Liver (tissue), 9 donors: Measurements from ENCODE around the gene SEMA3E. TPM values are rescaled to one million over a fixed set of nuclear protein-coding genes. Genes with fewer than 3 reads are reported as not detected.

ENCODE experiments used
- DNase-seq: peaks from one replicate; pipeline ENCODE4 v3.0.0-alpha.2; 2017; ENCODE audit warnings: low spot score
- H3K27ac ChIP-seq, 2 donors: one replicate each; pipeline ENCODE4 v1.7.0; 2013; ENCODE audit warnings: inconsistent platforms in 2 of 2, low read length in 2 of 2, control low read depth in 1 of 2, low read depth in 1 of 2, mild to moderate bottlenecking in 1 of 2
- H3K27me3 ChIP-seq, 4 donors: one replicate each; pipeline versions ENCODE4 v1.6.1 to v1.7.0; 2013; ENCODE audit warnings: low read length in 3 of 4, inconsistent platforms in 1 of 4, mild to moderate bottlenecking in 1 of 4, moderate library complexity in 1 of 4; ENCODE audit not compliant: control insufficient read depth in 4 of 4, insufficient read depth in 4 of 4
- H3K36me3 ChIP-seq, 4 donors: one replicate each; pipeline versions ENCODE4 v1.6.1 to v1.7.0; 2013; ENCODE audit warnings: low read length in 3 of 4, mild to moderate bottlenecking in 3 of 4, low read depth in 1 of 4, moderate library complexity in 1 of 4; ENCODE audit not compliant: control insufficient read depth in 4 of 4, insufficient read depth in 3 of 4
- H3K4me1 ChIP-seq, 4 donors: one replicate each; pipeline versions ENCODE4 v1.6.1 to v1.7.0; 2013; ENCODE audit warnings: low read length in 3 of 4, mild to moderate bottlenecking in 3 of 4, moderate library complexity in 1 of 4; ENCODE audit not compliant: control insufficient read depth in 4 of 4, insufficient read depth in 4 of 4
- H3K4me3 ChIP-seq, 3 donors: one replicate each; pipeline versions ENCODE4 v1.6.1 to v1.7.0; 2013; ENCODE audit warnings: low read length in 3 of 3, control low read depth in 1 of 3, low read depth in 1 of 3, mild to moderate bottlenecking in 1 of 3
- H3K9ac ChIP-seq, 2 donors: one replicate each; pipeline ENCODE4 v1.7.0; 2013; ENCODE audit warnings: low read length in 2 of 2, mild to moderate bottlenecking in 2 of 2, moderate library complexity in 2 of 2, control low read depth in 1 of 2, low read depth in 1 of 2
- H3K9me3 ChIP-seq, 4 donors: one replicate each; pipeline versions ENCODE4 v1.6.1 to v1.7.0; 2013; ENCODE audit warnings: low read length in 3 of 4; ENCODE audit not compliant: control insufficient read depth in 4 of 4
- ATF3 ChIP-seq: IDR thresholded peaks from 2 replicates; pipeline ENCODE4 v1.6.1; 2016; ENCODE audit warnings: antibody characterized with exemption
- CTCF ChIP-seq: fragments of 150-350 bp; IDR thresholded peaks from 2 replicates; pipeline ENCODE4 v1.5.1; 2017; ENCODE audit warnings: improper control_type of control experiment, low read depth, low read length; ENCODE audit not compliant: missing input control
- EGR1 ChIP-seq, 2 donors: IDR thresholded peaks; 2 replicates each; pipeline ENCODE4 v1.6.1; 2016 to 2018; ENCODE audit warnings: antibody characterized with exemption in 2 of 2, low read depth in 2 of 2
- FOXA1 ChIP-seq: IDR thresholded peaks from 2 replicates; pipeline ENCODE4 v1.6.1; 2016; ENCODE audit warnings: antibody characterized with exemption
- FOXA2 ChIP-seq: IDR thresholded peaks from 2 replicates; pipeline ENCODE4 v1.6.1; 2016; ENCODE audit warnings: antibody characterized with exemption
- GABPA ChIP-seq, 2 donors: IDR thresholded peaks in 1 of 2; conservative IDR thresholded peaks in 1 of 2; 2 replicates each; pipeline ENCODE4 v1.6.1; 2016; ENCODE audit warnings: antibody characterized with exemption in 2 of 2, mild to moderate bottlenecking in 1 of 2, moderate library complexity in 1 of 2
- HNF4A ChIP-seq, 2 donors: conservative IDR thresholded peaks; 2 replicates each; pipeline ENCODE4 v1.6.1; 2016; ENCODE audit warnings: antibody characterized with exemption in 2 of 2, mild to moderate bottlenecking in 2 of 2
- JUND ChIP-seq, 2 donors: IDR thresholded peaks; 2 replicates each; pipeline ENCODE4 v1.6.1; 2016; ENCODE audit warnings: antibody characterized with exemption in 2 of 2
- NR2F2 ChIP-seq: IDR thresholded peaks from 2 replicates; pipeline ENCODE4 v1.6.1; 2016; ENCODE audit warnings: antibody characterized with exemption
- RAD21 ChIP-seq, 2 donors: IDR thresholded peaks; 2 replicates each; pipeline ENCODE4 v1.6.1; 2016; ENCODE audit warnings: antibody characterized with exemption in 2 of 2, mild to moderate bottlenecking in 2 of 2
- REST ChIP-seq: IDR thresholded peaks from 2 replicates; pipeline ENCODE4 v1.6.1; 2016; ENCODE audit warnings: antibody characterized with exemption, mild to moderate bottlenecking
- RXRA ChIP-seq, 2 donors: IDR thresholded peaks; 2 replicates each; pipeline ENCODE4 v1.6.1; 2017 to 2018; ENCODE audit warnings: antibody characterized with exemption in 2 of 2, mild to moderate bottlenecking in 1 of 2
- TAF1 ChIP-seq: conservative IDR thresholded peaks from 2 replicates; pipeline ENCODE4 v1.6.1; 2016; ENCODE audit warnings: antibody characterized with exemption, mild to moderate bottlenecking
- YY1 ChIP-seq: IDR thresholded peaks from 2 replicates; pipeline ENCODE4 v1.6.1; 2016; ENCODE audit warnings: antibody characterized with exemption, mild to moderate bottlenecking
- ZBTB33 ChIP-seq: IDR thresholded peaks from 2 replicates; pipeline ENCODE4 v1.6.1; 2016; ENCODE audit warnings: antibody characterized with exemption
- WGBS: extraction: QIAGEN DNeasy Blood & Tissue Kit; methylation state at CpG from one replicate; pipeline ENCODE4 v1.1.7; 2013; 5-methylcytosine and 5-hydroxymethylcytosine counted together
- polyA plus RNA-seq, 2 donors: library from polyadenylated mRNA; stranded (reverse) in 1 of 2; unstranded in 1 of 2; fragments of 200-250 nt in 1 of 2; fragments of >200 nt in 1 of 2; fragmentation: Nextera tagmentation in 1 of 2; extraction: Ambion mirVana in 1 of 2; gene quantifications; one replicate each; pipeline versions ENCODE4 v1.2.1 to v1.2.3, GENCODE V29; 2013 to 2015
- total RNA-seq, 2 donors: library from RNA; depleted of rRNA; stranded (reverse); fragments of >200 nt; gene quantifications; one replicate each; pipeline ENCODE4 v1.2.3, GENCODE V29; 2014
- TF ChIP-seq, protein P1 (sequence below): IDR thresholded peaks from 2 replicates; pipeline ENCODE4 v1.6.1; 2016; ENCODE audit warnings: antibody characterized with exemption
- donor health status: healthy.
- donor health status: healthy.
- donor health status: healthy.
- donor health status: healthy.
- donor health status: healthy.

The SEMA3E gene
- total and polyA plus RNA-seq, 4 donors: 0.20 to 1.2 (median 0.59) TPM; not detected in 1

DNA sequence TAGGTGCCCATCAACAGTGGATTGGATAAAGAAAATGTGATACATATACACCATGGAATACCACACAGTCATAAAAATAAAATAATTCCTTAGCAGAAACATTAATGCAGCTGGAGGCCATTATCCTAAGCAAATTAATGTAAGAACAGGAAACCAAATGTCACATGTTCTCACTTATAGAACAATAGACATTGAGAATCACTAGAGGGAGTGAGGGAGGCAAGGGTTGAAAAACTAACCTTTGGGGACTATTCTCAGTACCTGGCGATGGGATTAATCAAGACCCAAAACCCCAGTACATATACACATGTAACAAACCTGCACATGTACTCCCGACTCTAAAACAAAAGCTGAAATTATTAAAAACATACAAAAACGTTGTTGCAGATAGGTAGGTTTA is 222.6 kb downstream of the SEMA3E start:
- 55% methylated on average over 3 of the region's 3 CpGs for WGBS
- Histone ChIP-seq H3K4me3 (no peak overlapping the region), H3K27me3 (no peaks in the 10 kb centered on the region), H3K9me3 (no peaks in the 10 kb centered on the region), H3K27ac (no peak overlapping the region), H3K9ac (no peak overlapping the region), H3K4me1 (no peaks in the 10 kb centered on the region), H3K36me3 (no peaks in the 10 kb centered on the region)
- no peak for DNase-seq
- no peak for TF ChIP-seq REST
- no peak for TF ChIP-seq HNF4A (conservative IDR thresholded peaks at IDR 0.05)
- TF ChIP-seq RAD21 (IDR thresholded peaks at IDR 0.05): no peak

DNA sequence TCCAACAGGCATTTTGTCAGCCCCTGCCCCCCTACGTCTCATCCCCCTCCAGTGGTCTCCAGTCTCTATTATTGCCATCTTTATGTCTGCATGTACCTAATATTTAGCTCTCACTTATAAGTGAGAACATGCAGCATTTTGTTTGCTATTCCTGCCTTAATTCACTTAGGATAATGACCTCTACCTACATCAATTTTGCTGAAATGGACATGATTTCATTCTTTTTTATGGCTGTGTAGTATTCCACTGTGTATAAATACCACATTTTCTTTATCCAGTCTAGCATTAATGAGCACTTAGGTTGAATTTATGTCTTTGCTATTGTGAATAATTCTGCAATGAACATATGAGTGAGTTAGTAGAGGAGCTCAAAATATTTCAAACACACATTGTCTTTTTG is 229.9 kb downstream of the SEMA3E start:
- H3K27me3 ChIP-seq: peaks cover 0 to 6% (median 0%) of the 10 kb centered on the region in 4 donors
- H3K36me3 ChIP-seq: no peaks in the 10 kb centered on the region
- no peak overlapping the region for H3K4me3 ChIP-seq
- H3K27ac ChIP-seq: no peak overlapping the region
- H3K9ac ChIP-seq: no peak overlapping the region
- H3K9me3 ChIP-seq: no peaks in the 10 kb centered on the region
- TF ChIP-seq HNF4A (conservative IDR thresholded peaks at IDR 0.05) (no peak), NR2F2 (no peak), FOXA2 (no peak), ATF3 (no peak), JUND (IDR thresholded peaks at IDR 0.05) (no peak), CTCF (no peak), FOXA1 (no peak), GABPA (IDR thresholded peaks at IDR 0.05 in 1 of 2, conservative IDR thresholded peaks at IDR 0.05 in 1 of 2) (no peak)
- WGBS: 47% methylated on average over 1 of the region's 1 CpG
- H3K4me1 ChIP-seq: no peaks in the 10 kb centered on the region
- no peak for DNase-seq

- Histone ChIP-seq H3K27ac (no peak overlapping the region), H3K36me3 (no peaks in the 10 kb centered on the region), H3K9ac (no peak overlapping the region), H3K4me3 (no peak overlapping the region), H3K27me3 (peaks cover 0 to 6% (median 0%) of the 10 kb centered on the region in 4 donors), H3K4me1 (no peaks in the 10 kb centered on the region), H3K9me3 (no peaks in the 10 kb centered on the region)
- no peak for DNase-seq
- 48% methylated on average over 2 of the region's 2 CpGs for WGBS
- no peak for TF ChIP-seq FOXA2
- TF ChIP-seq YY1: no peak
- TF ChIP-seq TAF1: no peak
- TF ChIP-seq EGR1 (IDR thresholded peaks at IDR 0.05; ENCODE audit: low read depth in 2 of 2): no peak
- no peak for TF ChIP-seq REST
- TF ChIP-seq, protein P1, sequence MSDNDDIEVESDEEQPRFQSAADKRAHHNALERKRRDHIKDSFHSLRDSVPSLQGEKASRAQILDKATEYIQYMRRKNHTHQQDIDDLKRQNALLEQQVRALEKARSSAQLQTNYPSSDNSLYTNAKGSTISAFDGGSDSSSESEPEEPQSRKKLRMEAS: no peak
- no peak for TF ChIP-seq ZBTB33
- no peak for TF ChIP-seq JUND (IDR thresholded peaks at IDR 0.05)
- TF ChIP-seq ATF3: no peak
- TF ChIP-seq RAD21 (IDR thresholded peaks at IDR 0.05): no peak
- no peak for TF ChIP-seq GABPA (IDR thresholded peaks at IDR 0.05 in 1 of 2, conservative IDR thresholded peaks at IDR 0.05 in 1 of 2)
- TF ChIP-seq FOXA1: no peak
- no peak for TF ChIP-seq RXRA (IDR thresholded peaks at IDR 0.05)
Observed at GRCh38 chr7:83415840-83416239, 233.1 kb downstream of the SEMA3E start.
